ENCODE results near the gene IMP3.

Gene IMP3

GRCh38 chr15:75676688-75677464 is 36.9 kb upstream of the IMP3 start:
- Histone ChIP-seq H3K9me3 (ENCODE audit: control insufficient read depth, low read length) (no peaks in the 10 kb centered on the region), H3K79me2 (no peaks in the 10 kb centered on the region), H3K27me3 (ENCODE audit: control insufficient read depth, insufficient read depth, low read length) (no peaks in the 10 kb centered on the region), H3K4me2 (ENCODE audit: low read length) (no peak overlapping the region), H3K4me3 (ENCODE audit: low read depth, low read length) (no peak overlapping the region), H3K4me1 (peaks cover 7% of the 10 kb centered on the region), H3K36me3 (ENCODE audit: control insufficient read depth, insufficient read depth, low read length) (no peaks in the 10 kb centered on the region), H3K27ac (no peak overlapping the region), H2AFZ (no peak overlapping the region), H3K9ac (no peak overlapping the region)
- no peak for TF ChIP-seq CTCF (IDR thresholded peaks at IDR 0.05)

GRCh38 chr15:75675579-75676404 is 35.8 kb upstream of the IMP3 start:
- H3K9me3 ChIP-seq (ENCODE audit: control insufficient read depth, low read length), result no peaks in the 10 kb centered on the region
- H3K4me2 ChIP-seq (ENCODE audit: low read length), result no peak overlapping the region
- H3K36me3 ChIP-seq (ENCODE audit: control insufficient read depth, insufficient read depth, low read length), result no peaks in the 10 kb centered on the region
- no peak overlapping the region for H2AFZ ChIP-seq
- no peak for TF ChIP-seq CTCF (IDR thresholded peaks at IDR 0.05)
- no peaks in the 10 kb centered on the region for H3K79me2 ChIP-seq
- H3K27ac ChIP-seq, result no peak overlapping the region
- no peak overlapping the region for H3K4me3 ChIP-seq (ENCODE audit: low read depth, low read length)
- no peaks in the 10 kb centered on the region for H3K27me3 ChIP-seq (ENCODE audit: control insufficient read depth, insufficient read depth, low read length)
- H3K9ac ChIP-seq, result no peak overlapping the region
- peaks cover 7% of the 10 kb centered on the region for H3K4me1 ChIP-seq

- Histone ChIP-seq H3K9me3 (ENCODE audit: control insufficient read depth, low read length) (no peaks in the 10 kb centered on the region), H3K9ac (no peak overlapping the region), H3K36me3 (ENCODE audit: control insufficient read depth, insufficient read depth, low read length) (no peaks in the 10 kb centered on the region), H3K4me1 (peaks cover 7% of the 10 kb centered on the region), H3K4me3 (ENCODE audit: low read depth, low read length) (no peak overlapping the region), H3K27me3 (ENCODE audit: control insufficient read depth, insufficient read depth, low read length) (no peaks in the 10 kb centered on the region), H3K4me2 (ENCODE audit: low read length) (no peak overlapping the region), H2AFZ (no peak overlapping the region), H3K79me2 (no peaks in the 10 kb centered on the region), H3K27ac (no peak overlapping the region)
- TF ChIP-seq CTCF (IDR thresholded peaks at IDR 0.05), result no peak
These were observed 34.3 kb upstream of the IMP3 start for GRCh38 chr15:75674366-75674765.

DNA sequence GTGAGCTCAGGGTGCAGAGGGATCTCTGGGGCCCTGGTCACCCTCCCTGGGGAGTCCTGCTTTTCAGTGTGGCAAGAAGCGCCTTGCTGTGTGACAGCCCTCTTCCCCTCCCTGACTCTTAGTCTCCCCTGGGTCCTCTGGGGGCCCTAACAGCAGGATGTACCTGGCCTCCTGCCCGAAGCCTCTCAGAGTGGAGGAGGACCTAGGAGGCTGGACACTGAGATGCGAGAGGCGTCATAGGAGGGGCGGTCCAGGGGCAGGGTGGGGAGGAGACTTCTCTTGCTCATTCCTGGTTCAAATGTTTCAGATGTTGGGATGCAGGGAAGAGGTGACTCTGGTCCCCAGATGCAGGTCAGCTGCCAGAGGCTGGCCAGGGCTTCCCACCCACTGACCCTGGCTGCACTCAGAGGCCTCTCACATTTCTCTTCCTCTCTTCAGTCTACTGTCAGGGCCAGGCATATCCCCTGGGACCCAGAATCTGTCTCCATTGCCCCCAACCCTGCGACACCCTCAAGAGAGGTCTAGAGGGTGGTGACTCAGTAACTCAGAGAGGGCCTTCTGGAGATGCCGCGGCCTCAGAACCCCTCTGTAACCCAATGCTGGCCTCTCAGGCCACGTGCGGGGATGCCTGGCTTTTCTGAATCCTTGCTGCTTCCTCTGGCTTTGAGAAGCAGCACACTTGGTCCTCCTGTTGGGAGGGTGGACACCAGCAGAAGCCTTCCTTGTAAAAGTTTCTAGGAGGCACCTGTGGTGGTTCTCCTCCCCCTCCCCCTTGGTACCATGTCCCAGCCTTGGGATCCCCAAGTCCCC is 33.6 kb upstream of the IMP3 start:
- Histone ChIP-seq H3K9ac (no peak overlapping the region), H3K27ac (no peak overlapping the region), H3K27me3 (ENCODE audit: control insufficient read depth, insufficient read depth, low read length) (no peaks in the 10 kb centered on the region), H3K4me2 (ENCODE audit: low read length) (no peak overlapping the region), H3K9me3 (ENCODE audit: control insufficient read depth, low read length) (no peaks in the 10 kb centered on the region), H3K79me2 (no peaks in the 10 kb centered on the region), H3K4me1 (peaks cover 7% of the 10 kb centered on the region), H3K4me3 (ENCODE audit: low read depth, low read length) (no peak overlapping the region), H3K36me3 (ENCODE audit: control insufficient read depth, insufficient read depth, low read length) (no peaks in the 10 kb centered on the region), H2AFZ (peak overlapping the region; percentile 54)
- no peak for TF ChIP-seq CTCF (IDR thresholded peaks at IDR 0.05)

Measured in parathyroid adenoma (tissue), 2 donors.